SU-DHL-6 (cell line): ENCODE data around the gene TRIM28.

Source experiments
- CTCF ChIP-seq: fragments of 200-600 bp; sonication (generic); IDR thresholded peaks from one replicate; pipeline ENCODE4 v1.5.1; 2017; ENCODE audit warnings: antibody characterized with exemption, mild to moderate bottlenecking, low read length, moderate library complexity; ENCODE audit not compliant: insufficient read depth, poor library complexity, severe bottlenecking
- EZH2phosphoT487 ChIP-seq: fragments of 200-600 bp; sonication (generic), shearing (Covaris generic); conservative IDR thresholded peaks from 2 replicates; pipeline ENCODE4 v1.6.1; 2018; ENCODE audit warnings: mild to moderate bottlenecking, antibody characterized with exemption, low read length, moderate library complexity, mixed read lengths

- no peak for TF ChIP-seq CTCF
- no peak for TF ChIP-seq EZH2phosphoT487
These were observed 43.6 kb upstream of the TRIM28 start for GRCh38 chr19:58500242-58500641.
